OCI-LY3 (cell line): ENCODE data around the gene ITSN2.

Source experiments
- H2AFZ ChIP-seq: fragments of 200-600, 300-600 bp; shearing (Covaris generic); 2 replicates; pipeline ENCODE4 v1.6.0; 2014; ENCODE audit warnings: antibody characterized with exemption, low read depth, low read length
- H3K27ac ChIP-seq: fragments of 200-600, 300-600 bp; sonication (generic); 2 replicates; pipeline ENCODE4 v1.5.1; 2014; ENCODE audit warnings: mild to moderate bottlenecking, low read length, moderate library complexity, mixed read lengths
- H3K27me3 ChIP-seq: fragments of 200-600, 300-600 bp; sonication (generic); 2 replicates; pipeline ENCODE4 v1.6.1; 2014; ENCODE audit warnings: low read depth, low read length, mixed read lengths
- H3K36me3 ChIP-seq: fragments of 200-600, 300-600 bp; sonication (generic); replicated peaks from 2 replicates; pipeline ENCODE3; 2014; ENCODE audit warnings: low read depth, low read length, mixed read lengths
- H3K4me1 ChIP-seq: fragments of 300-600, 200-600 bp; sonication (generic); 2 replicates; pipeline ENCODE4 v1.6.1; 2014; ENCODE audit warnings: low read length, mixed read lengths
- H3K4me2 ChIP-seq: fragments of 200-600, 300-600 bp; sonication (generic); 2 replicates; pipeline ENCODE4 v1.6.1; 2014; ENCODE audit warnings: low read length, mixed read lengths
- H3K4me3 ChIP-seq: fragments of 300-600, 200-600 bp; sonication (generic); 2 replicates; pipeline ENCODE4 v1.5.1; 2014; ENCODE audit warnings: antibody characterized with exemption, mild to moderate bottlenecking, low read length, moderate library complexity
- H3K79me2 ChIP-seq: fragments of 300-600, 200-600 bp; shearing (Covaris generic); 2 replicates; pipeline ENCODE4 v1.6.1; 2014; ENCODE audit warnings: mild to moderate bottlenecking, low read length, mixed read lengths
- H3K9ac ChIP-seq: fragments of 300-600, 200-600 bp; shearing (Covaris generic); 2 replicates; pipeline ENCODE4 v1.6.0; 2014; ENCODE audit warnings: mild to moderate bottlenecking, low read length, moderate library complexity
- H3K9me3 ChIP-seq: fragments of 200-600, 300-600 bp; shearing (Covaris generic); 2 replicates; pipeline ENCODE4 v1.6.1; 2014; ENCODE audit warnings: low read length, mixed read lengths; ENCODE audit not compliant: insufficient read depth
- H4K20me1 ChIP-seq: fragments of 200-600, 300-600 bp; sonication (generic); 2 replicates; pipeline ENCODE4 v1.6.1; 2016; ENCODE audit warnings: low read length, mixed read lengths; ENCODE audit not compliant: insufficient read depth
- CTCF ChIP-seq: fragments of 200-600, 300-600 bp; sonication (generic); IDR thresholded peaks from 2 replicates; pipeline ENCODE4 v1.5.1; 2014; ENCODE audit warnings: antibody characterized with exemption, low read length, low read depth
- EZH2phosphoT487 ChIP-seq: fragments of 200-600 bp; shearing (Covaris generic); IDR thresholded peaks from 2 replicates; pipeline ENCODE4 v1.6.1; 2018; ENCODE audit warnings: antibody characterized with exemption, mixed run types, low read depth

The ITSN2 gene

DNA sequence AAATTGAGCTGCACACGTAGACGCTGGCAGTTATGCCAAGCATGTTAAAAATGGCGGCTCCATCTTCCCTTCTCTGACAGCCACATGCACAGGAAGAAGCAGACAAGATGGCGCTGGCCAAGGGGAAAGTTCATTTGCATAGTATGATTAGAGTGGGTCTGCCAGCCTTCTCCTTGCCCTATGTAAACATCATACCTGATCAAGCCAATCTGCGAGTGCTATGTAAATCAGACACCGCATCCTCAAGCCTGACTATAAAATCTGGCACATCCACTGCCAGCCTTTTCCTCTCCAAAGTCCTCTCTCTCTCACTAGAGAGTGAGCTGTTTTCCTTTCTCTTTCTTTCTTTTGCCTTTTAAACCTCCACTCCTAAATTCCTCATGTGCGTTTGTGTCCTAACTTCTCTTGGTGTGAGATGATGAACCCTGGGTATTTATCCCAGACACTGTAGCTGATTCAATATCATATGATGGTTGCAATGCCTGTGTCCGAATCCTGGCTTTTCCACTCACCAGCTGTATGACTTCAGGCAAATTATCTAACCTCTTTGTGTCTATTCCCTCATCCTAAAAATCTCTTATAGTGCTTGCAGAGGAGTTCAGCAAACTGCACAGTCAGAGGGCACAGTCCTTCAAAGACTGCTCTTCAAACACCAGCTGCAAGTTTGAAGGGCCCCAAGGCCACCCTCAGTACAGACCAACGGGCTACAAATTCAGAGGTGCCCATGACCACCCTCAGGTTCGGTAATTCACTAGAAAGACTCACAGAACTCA is 39.3 kb upstream of the ITSN2 start:
- TF ChIP-seq EZH2phosphoT487: no peak
- no peak for TF ChIP-seq CTCF
- Histone ChIP-seq H3K27ac (no peak overlapping the region), H3K4me1 (no peaks in the 10 kb centered on the region), H3K79me2 (no peaks in the 10 kb centered on the region), H4K20me1 (no peaks in the 10 kb centered on the region), H3K27me3 (no peaks in the 10 kb centered on the region), H3K9me3 (no peaks in the 10 kb centered on the region), H3K4me2 (no peak overlapping the region), H3K9ac (no peak overlapping the region), H3K36me3 (no peaks in the 10 kb centered on the region), H3K4me3 (no peak overlapping the region), H2AFZ (0 out of 2 replicates have a peak overlapping the region, but pooled peaks have one; percentile 70)

DNA sequence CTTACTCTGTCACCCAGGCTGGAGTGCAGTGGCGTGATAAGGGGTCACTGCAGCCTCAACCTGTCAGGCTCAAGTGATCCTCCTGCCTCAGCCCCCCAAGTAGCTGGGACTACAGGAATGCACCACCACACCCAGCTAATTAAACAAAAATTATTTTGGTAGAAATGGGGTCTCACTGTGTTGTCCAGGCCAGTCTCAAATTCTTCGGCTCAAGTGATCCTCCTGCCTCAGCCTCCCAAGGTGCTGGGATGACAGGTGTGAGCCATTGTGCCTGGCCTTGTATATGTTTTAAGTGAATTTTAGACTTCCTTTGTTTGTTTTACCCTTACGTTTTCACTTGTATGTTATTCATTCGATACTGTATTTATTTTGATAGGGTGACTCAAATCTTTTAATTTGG is 34.7 kb upstream of the ITSN2 start:
- Histone ChIP-seq H4K20me1 (no peaks in the 10 kb centered on the region), H3K4me3 (no peak overlapping the region), H3K9me3 (no peaks in the 10 kb centered on the region), H3K9ac (no peak overlapping the region), H3K27me3 (no peaks in the 10 kb centered on the region), H3K4me2 (no peak overlapping the region), H2AFZ (no peak overlapping the region), H3K27ac (no peak overlapping the region), H3K79me2 (no peaks in the 10 kb centered on the region), H3K36me3 (no peaks in the 10 kb centered on the region), H3K4me1 (peaks cover 5% of the 10 kb centered on the region)
- TF ChIP-seq EZH2phosphoT487 (no peak), CTCF (no peak)

DNA sequence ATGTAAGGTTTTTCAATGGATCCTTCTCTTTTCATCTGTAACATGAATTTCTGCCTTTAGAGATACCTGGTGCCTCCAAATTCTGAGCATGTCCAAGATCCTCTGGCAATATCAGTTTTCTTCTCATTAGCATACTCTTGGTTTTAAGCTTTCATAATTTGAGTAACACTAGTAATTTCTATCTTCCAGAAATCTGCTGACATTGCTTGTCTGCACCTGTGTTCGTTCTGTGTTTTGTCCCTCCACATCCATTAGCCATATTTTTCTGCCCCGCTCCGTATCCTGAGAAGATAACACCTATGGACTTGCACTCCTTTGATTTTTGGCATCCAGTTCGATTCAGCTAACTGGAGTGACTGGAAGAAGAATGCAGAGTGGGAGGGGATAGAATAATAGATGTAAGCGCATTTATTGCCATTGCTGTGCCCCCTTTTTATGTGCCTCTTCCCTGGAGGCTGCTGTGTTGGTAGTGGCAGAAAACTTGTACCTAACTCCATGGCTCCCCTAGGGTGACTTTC is 32.3 kb upstream of the ITSN2 start:
- Histone ChIP-seq H3K27me3 (no peaks in the 10 kb centered on the region), H3K4me2 (no peak overlapping the region), H3K4me3 (no peak overlapping the region), H3K9ac (no peak overlapping the region), H3K36me3 (no peaks in the 10 kb centered on the region), H2AFZ (no peak overlapping the region), H3K9me3 (no peaks in the 10 kb centered on the region), H3K4me1 (peaks cover 5% of the 10 kb centered on the region), H3K27ac (no peak overlapping the region), H3K79me2 (no peaks in the 10 kb centered on the region), H4K20me1 (no peaks in the 10 kb centered on the region)
- TF ChIP-seq CTCF (no peak), EZH2phosphoT487 (no peak)

DNA sequence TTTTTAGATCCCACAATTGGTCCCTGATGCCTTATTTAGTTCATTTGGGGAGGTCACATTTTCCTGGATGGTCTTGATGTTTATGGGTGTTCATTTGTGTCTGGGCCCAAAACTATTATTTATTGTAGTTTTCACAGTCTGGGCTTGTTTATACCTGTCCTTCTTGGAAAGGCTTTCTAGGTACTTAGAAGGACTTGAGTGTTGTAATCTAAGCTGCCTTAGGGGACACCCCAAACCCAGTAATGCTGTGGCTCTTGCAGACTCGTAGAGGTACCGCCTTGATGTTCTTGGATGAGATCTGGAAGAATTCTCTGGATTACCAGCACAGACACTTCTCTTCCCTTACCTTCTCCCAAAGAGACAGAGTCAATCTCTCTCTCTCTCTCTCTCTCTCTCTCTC is 25.0 kb upstream of the ITSN2 start:
- H4K20me1 ChIP-seq: no peaks in the 10 kb centered on the region
- no peaks in the 10 kb centered on the region for H3K36me3 ChIP-seq
- no peak overlapping the region for H3K27ac ChIP-seq
- H3K79me2 ChIP-seq: no peaks in the 10 kb centered on the region
- H3K9me3 ChIP-seq: no peaks in the 10 kb centered on the region
- H3K9ac ChIP-seq: no peak overlapping the region
- no peaks in the 10 kb centered on the region for H3K27me3 ChIP-seq
- TF ChIP-seq EZH2phosphoT487 (no peak), CTCF (no peak)
- H3K4me3 ChIP-seq: no peak overlapping the region
- no peak overlapping the region for H2AFZ ChIP-seq
- no peak overlapping the region for H3K4me2 ChIP-seq
- peaks cover 9% of the 10 kb centered on the region; the same call in 1 of the 2 replicates for H3K4me1 ChIP-seq
